IPS-NIHi7 (cell line): Measurements from ENCODE around the gene FUT7.

Source experiments
- DNase-seq: peaks from one replicate; pipeline ENCODE4 v3.0.0; 2012; ENCODE audit warnings: mixed read lengths; ENCODE audit errors: extremely low spot score

Gene FUT7

GRCh38 chr9:137031904-137032640 lies at the start of gene FUT7:
FUT7 (minus strand) TSS chr9:137032088; CDS start chr9:137031991, 97 bp downstream.
- DNase-seq, result no peak

- DNase-seq, result no peak
Measured at GRCh38 chr9:137080260-137081122, 48.6 kb upstream of the FUT7 start.

- no peak for DNase-seq
Measured at GRCh38 chr9:137079401-137079787, 47.5 kb upstream of the FUT7 start.

- peak; percentile 64 for DNase-seq
Measured at GRCh38 chr9:137078701-137079400, 47.0 kb upstream of the FUT7 start.

- no peak for DNase-seq
Measured at GRCh38 chr9:137077758-137078693, 46.1 kb upstream of the FUT7 start.

GRCh38 chr9:137077010-137077747 lies 45.3 kb upstream of the FUT7 start, which contains the start of gene UAP1L1:
UAP1L1 (plus strand) TSS chr9:137077517; CDS start chr9:137077533, 16 bp downstream.
- peak; percentile 30 for DNase-seq

GRCh38 chr9:137076636-137077009 lies 44.7 kb upstream of the FUT7 start:
- DNase-seq, result no peak

GRCh38 chr9:137075275-137075775 lies 43.4 kb upstream of the FUT7 start:
- no peak for DNase-seq

- DNase-seq, result no peak
Measured at GRCh38 chr9:137074657-137075274, 42.9 kb upstream of the FUT7 start.

GRCh38 chr9:137073992-137074399 lies 42.1 kb upstream of the FUT7 start:
- DNase-seq, result no peak

- no peak for DNase-seq
Measured at GRCh38 chr9:137071282-137071681, 39.4 kb upstream of the FUT7 start.

GRCh38 chr9:137070906-137071275 lies 39.0 kb upstream of the FUT7 start:
- DNase-seq, result no peak

GRCh38 chr9:137070201-137070905 lies 38.5 kb upstream of the FUT7 start, which contains the start of gene SAPCD2:
SAPCD2 (minus strand) TSS chr9:137070557; CDS start chr9:137070460, 97 bp downstream.
- DNase-seq, result peak; percentile 89

- no peak for DNase-seq
Measured at GRCh38 chr9:137069508-137070091, 37.7 kb upstream of the FUT7 start.

GRCh38 chr9:137068539-137069507 lies 36.9 kb upstream of the FUT7 start:
- no peak for DNase-seq

GRCh38 chr9:137067860-137068538 lies 36.1 kb upstream of the FUT7 start:
- peak; percentile 84 for DNase-seq
